Mononuclear cell (primary cell): ENCODE data around the gene EEF2. TPM values are rescaled to one million over a fixed set of nuclear protein-coding genes. Genes with fewer than 3 reads are reported as not detected.
A peak's percentile ranks its signal among the peaks of the same experiment; 100 is the strongest.
"Not testable (repeated sequence)": the region's sequence is repeated elsewhere in the genome, so short reads cannot be mapped to it uniquely, and the experiment has no call there.

Experiments used
- H3K27me3 ChIP-seq: 2 replicates; pipeline ENCODE4 v1.6.0; 2011; ENCODE audit warnings: low read length, control low read depth; ENCODE audit not compliant: insufficient read depth
- H3K4me1 ChIP-seq: 2 replicates; pipeline ENCODE4 v1.5.1; 2011; ENCODE audit warnings: mild to moderate bottlenecking, low read length, control low read depth; ENCODE audit not compliant: insufficient read depth
- H3K4me3 ChIP-seq: 2 replicates; pipeline ENCODE4 v1.5.1; 2011; ENCODE audit warnings: mild to moderate bottlenecking, low read length, moderate library complexity
- H3K9me3 ChIP-seq: 2 replicates; pipeline ENCODE4 v1.5.1; 2011; ENCODE audit warnings: low read depth, mild to moderate bottlenecking, control low read depth, low read length
- total RNA-seq: library from RNA; depleted of rRNA; stranded (reverse); fragments of >200 nt; gene quantifications from one replicate; pipeline ENCODE4 v1.2.3, GENCODE V29; 2012

The EEF2 gene
- total RNA-seq, 1 donor: 1,886 TPM

DNA sequence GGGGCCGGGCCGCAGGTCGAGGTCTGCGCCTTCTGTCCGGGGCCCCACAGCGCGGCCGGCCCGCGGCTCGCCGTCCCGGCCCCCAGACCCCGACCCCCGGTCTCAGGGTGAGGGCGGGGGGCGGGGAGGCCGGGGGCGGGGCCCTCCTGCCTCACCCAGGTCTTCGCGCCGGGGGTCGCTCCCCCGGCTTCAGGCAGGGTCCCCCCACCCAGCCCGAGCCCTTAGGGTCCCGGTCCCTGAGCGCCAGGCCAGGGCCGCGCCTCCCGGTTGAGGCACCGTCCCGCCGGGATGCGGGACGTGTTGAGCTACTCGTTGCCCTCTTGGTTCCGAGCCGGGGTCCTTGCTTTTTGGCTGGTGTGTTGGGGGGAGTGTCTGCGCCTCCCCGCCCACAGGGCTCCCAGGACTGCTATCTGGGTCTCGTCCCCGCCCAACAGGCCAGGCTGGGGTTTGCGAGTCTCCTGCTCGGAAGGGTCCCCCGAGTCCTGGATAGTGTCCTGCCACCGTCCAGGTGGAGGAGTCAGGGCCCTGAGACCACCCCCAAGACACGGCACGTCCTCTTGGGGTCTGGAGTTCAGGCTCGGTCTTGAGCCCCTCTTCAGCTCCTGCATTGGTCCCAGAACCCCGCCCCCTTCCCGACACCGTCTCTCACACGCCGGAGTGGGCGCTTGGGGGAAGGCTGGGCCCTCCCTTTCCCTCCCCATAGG lies 22.7 kb upstream of the EEF2 start:
- Histone ChIP-seq H3K9me3 (no peaks in the 10 kb centered on the region), H3K4me1 (peaks cover 36% of the 10 kb centered on the region), H3K27me3 (no peaks in the 10 kb centered on the region), H3K4me3 (peak overlapping the region; percentile 66)

GRCh38 chr19:4007021-4007835 lies 22.0 kb upstream of the EEF2 start, which contains the start of gene PIAS4:
PIAS4 (plus strand) TSS chr19:4007736; CDS start chr19:4007761, 25 bp downstream.
- Histone ChIP-seq H3K9me3 (no peaks in the 10 kb centered on the region), H3K4me3 (peak within 1 kb of the TSS; percentile 66)

GRCh38 chr19:4005436-4005835 lies 20.2 kb upstream of the EEF2 start:
- H3K4me1 ChIP-seq: peaks cover 26% of the 10 kb centered on the region
- not testable (repeated sequence) for H3K9me3 ChIP-seq, H3K27me3 ChIP-seq, H3K4me3 ChIP-seq

More at GRCh38 chr19:4007021-4007835, 22.0 kb upstream of the EEF2 start, which contains the start of gene PIAS4:
- H3K4me1 ChIP-seq: peaks cover 36% of the 10 kb centered on the region
- no peaks in the 10 kb centered on the region for H3K27me3 ChIP-seq

GRCh38 chr19:4000798-4001197 lies 15.5 kb upstream of the EEF2 start:
- H3K9me3 ChIP-seq, H3K4me1 ChIP-seq, H3K27me3 ChIP-seq, H3K4me3 ChIP-seq: not testable (repeated sequence)

GRCh38 chr19:3998667-3999412 lies 13.6 kb upstream of the EEF2 start:
- H3K9me3 ChIP-seq: not testable (repeated sequence)

GRCh38 chr19:3995607-3996006 lies 10.3 kb upstream of the EEF2 start:
- H3K4me3 ChIP-seq: no peak overlapping the region
- no peaks in the 10 kb centered on the region for H3K9me3 ChIP-seq
- H3K4me1 ChIP-seq: peaks cover 8% of the 10 kb centered on the region
- no peaks in the 10 kb centered on the region for H3K27me3 ChIP-seq

More at GRCh38 chr19:3998667-3999412, 13.6 kb upstream of the EEF2 start:
- H3K4me1 ChIP-seq, H3K27me3 ChIP-seq, H3K4me3 ChIP-seq: not testable (repeated sequence)

- no peak overlapping the region for H3K4me3 ChIP-seq
- H3K9me3 ChIP-seq: no peaks in the 10 kb centered on the region
- peaks cover 37% of the 10 kb centered on the region for H3K4me1 ChIP-seq
- H3K27me3 ChIP-seq: no peaks in the 10 kb centered on the region
Measured at GRCh38 chr19:3990815-3991117, 5.5 kb upstream of the EEF2 start.

- Histone ChIP-seq H3K4me1 (peaks cover 57% of the 10 kb centered on the region), H3K9me3 (no peaks in the 10 kb centered on the region), H3K27me3 (no peaks in the 10 kb centered on the region), H3K4me3 (peak overlapping the region; percentile 34)
Measured at GRCh38 chr19:3987619-3988371, 2.5 kb upstream of the EEF2 start.

GRCh38 chr19:3986260-3987041 lies 1.2 kb upstream of the EEF2 start:
- Histone ChIP-seq H3K4me3 (peak overlapping the region; percentile 98), H3K4me1 (peaks cover 57% of the 10 kb centered on the region), H3K27me3 (no peaks in the 10 kb centered on the region), H3K9me3 (no peaks in the 10 kb centered on the region)

DNA sequence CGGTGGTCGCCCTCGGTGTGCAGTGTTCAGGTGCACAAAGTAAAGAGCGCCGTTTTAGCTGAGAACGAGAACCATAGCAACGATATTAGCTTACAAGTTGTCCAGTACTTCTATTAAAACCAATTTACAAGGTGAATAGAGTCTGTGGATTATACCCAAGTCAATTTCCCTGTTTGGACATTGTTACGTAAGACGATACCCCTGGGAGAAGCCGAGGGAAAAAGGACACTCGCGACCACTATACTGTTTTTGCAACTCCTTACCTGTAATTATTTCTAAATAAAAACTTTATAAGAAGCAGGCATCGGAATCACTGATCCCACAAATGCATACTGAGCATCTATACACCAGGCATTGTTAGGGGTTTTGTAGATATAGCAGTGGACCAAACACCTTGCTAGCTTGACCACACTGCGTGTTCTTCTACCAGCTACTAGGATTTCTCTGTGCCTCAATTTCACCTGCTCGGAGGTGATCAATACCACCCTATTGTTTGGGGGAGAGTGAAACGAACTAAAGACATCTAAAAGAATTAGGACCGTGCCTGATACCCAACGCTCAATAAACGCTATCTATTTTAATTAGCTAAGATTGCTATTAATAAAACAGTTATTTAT lies 488 bp upstream of the EEF2 start:
- Histone ChIP-seq H3K4me1 (peaks cover 57% of the 10 kb centered on the region), H3K4me3 (peak overlapping the region; percentile 98), H3K27me3 (no peaks in the 10 kb centered on the region), H3K9me3 (no peaks in the 10 kb centered on the region)

DNA sequence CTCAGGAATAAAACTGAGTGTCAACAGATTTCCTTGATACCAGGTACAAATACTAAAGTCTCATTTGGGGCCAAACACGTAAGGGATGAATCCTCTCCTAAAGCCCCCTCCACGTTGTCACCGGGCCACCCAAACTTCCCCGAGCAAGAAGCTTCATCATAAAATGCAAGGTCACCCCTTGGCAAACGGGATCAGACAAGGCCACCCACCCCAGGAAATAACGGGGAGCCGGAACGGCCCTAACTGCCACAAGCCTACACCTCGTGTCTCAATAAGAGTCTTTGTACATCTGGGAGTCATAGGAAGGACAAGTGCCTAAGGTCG lies 717 bp downstream of the EEF2 start:
- H3K4me3 ChIP-seq: peak overlapping the region; percentile 98
- no peaks in the 10 kb centered on the region for H3K27me3 ChIP-seq
- H3K4me1 ChIP-seq: peaks cover 50% of the 10 kb centered on the region
- H3K9me3 ChIP-seq: no peaks in the 10 kb centered on the region

DNA sequence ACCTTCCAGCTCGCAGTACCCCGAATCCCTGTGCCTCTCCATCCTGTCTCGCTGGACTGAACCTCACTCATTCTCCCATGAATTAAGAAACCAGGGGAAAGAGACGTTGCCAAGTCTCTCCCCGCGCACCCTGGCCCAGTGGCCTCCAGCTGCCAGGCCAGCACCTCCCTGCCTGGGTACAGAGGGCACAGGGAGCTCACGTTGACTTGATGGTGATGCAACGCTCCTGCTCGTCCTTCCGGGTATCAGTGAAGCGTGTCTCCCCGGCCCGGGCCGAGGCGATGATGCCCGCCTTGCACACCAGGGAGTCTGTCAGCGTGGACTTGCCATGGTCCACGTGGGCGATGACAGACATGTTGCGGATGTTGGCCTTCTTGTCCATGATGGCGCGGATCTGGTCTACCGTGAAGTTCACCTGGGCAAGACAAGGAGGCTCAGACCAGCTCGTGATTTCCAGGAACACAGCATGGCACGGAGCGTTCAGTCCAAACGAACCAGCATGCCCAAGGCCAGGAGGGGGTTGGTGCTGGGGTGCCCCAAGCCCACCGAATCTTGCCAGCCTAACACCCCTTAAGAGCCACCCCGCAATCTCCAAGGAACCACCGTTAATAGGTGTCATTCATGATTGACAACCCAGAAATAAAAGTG lies 1.2 kb downstream of the EEF2 start:
- Histone ChIP-seq H3K4me1 (peaks cover 46% of the 10 kb centered on the region), H3K4me3 (peak overlapping the region; percentile 98), H3K9me3 (no peaks in the 10 kb centered on the region), H3K27me3 (no peaks in the 10 kb centered on the region)

GRCh38 chr19:3983542-3983914 lies 1.7 kb downstream of the EEF2 start:
- Histone ChIP-seq H3K4me3 (peak overlapping the region; percentile 98), H3K27me3 (no peaks in the 10 kb centered on the region), H3K4me1 (peaks cover 46% of the 10 kb centered on the region), H3K9me3 (no peaks in the 10 kb centered on the region)
